GM21447 (cell line): ENCODE measurements around the gene ADM.

ENCODE experiments used
- ATAC-seq: cut with Tn5 transposase; IDR thresholded peaks from one replicate; pipeline ENCODE4 v1.9.1; 2021; ENCODE audit not compliant: unreplicated experiment

ADM gene

DNA sequence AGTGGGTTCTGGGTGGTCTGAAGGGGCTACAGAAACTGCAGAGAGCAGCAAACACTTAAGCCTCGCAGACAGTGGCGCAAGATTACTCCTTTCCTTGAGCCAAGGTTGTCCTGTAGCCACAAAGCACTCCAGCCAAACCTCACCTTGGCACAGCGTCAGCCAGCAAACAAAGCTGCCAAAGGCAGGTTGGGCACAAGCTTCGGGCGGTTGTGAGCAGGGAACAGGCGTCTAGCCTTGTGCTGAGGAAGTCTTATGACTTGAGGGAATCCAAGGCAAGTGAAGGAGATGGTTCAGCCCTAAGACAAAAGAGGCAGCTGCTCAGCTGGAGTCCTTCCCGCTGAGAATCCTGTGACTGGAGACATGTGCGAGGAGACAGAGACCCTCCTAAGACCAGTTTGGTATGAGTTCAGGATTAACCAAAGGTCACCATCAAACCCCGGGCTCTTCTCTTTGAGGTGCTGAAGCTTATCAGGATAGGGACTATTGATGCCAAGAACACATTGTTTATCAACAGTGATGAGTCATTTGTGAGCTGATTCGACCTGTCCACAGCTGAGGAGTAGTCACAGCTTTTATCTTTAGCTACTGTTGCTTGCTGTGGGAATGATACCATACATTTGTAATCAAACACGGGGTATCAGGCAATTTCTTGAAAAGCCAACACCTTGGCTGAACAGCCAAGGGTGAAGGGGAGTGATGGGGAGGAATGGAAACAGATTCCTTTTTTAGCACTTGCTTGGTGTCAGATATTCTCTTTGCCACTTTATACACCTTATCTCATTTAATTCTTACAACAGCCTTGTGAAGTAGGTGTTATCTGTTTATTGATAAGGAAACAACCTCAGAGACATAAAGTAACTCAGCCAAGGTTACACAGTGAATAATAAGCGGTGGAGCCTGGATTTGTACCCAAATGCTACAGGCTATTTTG lies 4.6 kb downstream of the ADM start:
- no peak for ATAC-seq

DNA sequence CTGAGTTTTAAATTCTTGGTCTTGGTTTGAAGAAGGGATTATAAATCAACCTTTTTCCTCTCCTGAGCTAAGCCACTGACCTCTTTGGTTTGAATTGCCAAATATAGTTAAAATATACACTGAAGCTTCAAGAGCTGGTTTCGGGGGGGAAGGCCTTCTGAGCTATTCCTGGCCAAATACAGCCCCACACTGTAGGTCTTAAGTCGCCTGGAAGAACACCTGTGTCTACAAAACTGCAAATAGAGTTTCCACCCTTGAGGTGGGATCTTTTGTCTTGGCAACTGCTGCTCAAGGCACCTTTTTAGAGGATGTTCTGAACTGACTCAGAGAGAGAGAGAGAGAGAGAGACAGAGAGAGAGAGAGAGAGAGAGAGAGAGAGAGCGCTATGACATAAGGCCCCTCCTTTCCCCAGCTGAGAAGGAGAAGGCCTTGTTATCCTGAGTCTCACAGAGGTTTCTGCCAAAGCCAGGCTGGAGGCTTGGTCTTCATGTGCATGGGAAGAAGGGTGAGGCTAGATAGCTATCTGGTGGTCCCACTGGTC lies 5.5 kb downstream of the ADM start:
- ATAC-seq = peak; percentile 23

DNA sequence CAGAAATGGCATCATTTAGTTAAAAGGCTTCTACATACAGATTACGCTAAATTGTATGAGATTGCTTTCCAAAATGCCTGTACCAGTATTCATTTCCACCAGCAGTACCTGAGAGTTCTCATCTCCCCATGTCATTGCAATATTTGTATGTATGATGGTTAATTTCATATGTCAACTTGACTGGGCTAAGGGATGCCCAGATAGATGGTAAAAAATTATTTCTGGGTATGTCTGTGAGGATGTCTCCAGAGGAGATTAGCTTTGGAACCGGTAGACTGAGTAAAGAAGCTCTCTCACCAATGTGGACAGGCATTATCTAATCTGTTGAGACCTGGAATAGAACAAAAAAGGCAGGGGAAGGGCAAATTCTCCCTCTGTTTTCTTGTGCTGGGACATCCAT lies 6.9 kb downstream of the ADM start:
- ATAC-seq = no peak

GRCh38 chr11:10314199-10315072 lies 9.6 kb downstream of the ADM start:
- peak; percentile 48 for ATAC-seq

GRCh38 chr11:10315083-10315482 lies 10.2 kb downstream of the ADM start:
- ATAC-seq = no peak

GRCh38 chr11:10317151-10317755 lies 12.4 kb downstream of the ADM start:
- ATAC-seq = peak; percentile 28

DNA sequence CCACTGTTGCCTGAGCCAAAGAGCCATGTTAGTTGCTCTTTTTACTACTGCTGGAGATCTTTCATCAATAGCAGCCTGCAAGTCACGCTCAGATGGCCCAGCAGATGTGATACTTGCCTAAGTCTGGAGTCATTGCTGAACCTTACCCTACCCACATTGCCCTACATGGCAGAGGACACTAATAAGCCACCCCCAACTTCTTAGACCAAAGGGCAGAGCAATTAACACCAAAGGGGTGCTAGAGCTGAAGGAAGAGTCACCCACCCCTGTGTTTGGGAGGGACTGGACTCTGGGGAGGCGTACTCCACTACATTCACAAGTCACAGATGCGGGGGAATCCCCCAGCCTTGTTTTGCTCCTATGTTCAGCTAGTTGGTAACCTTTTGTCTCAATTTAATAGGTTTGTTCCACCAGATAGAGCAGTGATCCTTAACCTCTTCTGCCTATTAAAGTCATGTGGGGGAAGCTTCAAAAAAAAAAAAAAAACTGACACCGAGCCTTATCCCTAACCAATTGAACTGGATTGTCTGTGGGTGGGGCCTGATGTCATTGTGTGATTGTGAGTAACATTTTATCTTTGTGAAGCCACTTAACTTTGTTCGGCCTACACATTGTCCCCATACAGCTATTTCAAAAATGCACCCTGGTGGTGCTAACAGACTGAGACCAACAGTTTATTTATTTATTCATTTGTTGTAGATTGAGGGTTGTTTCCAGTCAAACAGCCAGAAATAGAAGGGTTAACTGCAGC lies 13.1 kb downstream of the ADM start:
- ATAC-seq = peak; percentile 62

DNA sequence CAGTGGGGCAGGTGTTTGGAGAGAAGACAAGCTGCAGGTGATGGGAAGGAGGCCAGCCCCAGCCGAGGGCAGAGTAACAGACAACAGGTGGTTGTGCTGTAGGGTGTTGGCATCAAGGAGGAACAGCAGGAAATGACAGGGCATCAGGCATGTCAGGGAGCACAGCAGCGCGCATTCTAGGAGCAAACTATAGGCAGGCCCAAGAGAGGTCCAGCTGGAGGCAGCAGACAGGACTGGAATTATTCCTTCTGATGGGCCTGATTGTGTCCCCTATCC lies 13.6 kb downstream of the ADM start:
- no peak for ATAC-seq

GRCh38 chr11:10319702-10320558 lies 15.1 kb downstream of the ADM start:
- ATAC-seq = no peak

DNA sequence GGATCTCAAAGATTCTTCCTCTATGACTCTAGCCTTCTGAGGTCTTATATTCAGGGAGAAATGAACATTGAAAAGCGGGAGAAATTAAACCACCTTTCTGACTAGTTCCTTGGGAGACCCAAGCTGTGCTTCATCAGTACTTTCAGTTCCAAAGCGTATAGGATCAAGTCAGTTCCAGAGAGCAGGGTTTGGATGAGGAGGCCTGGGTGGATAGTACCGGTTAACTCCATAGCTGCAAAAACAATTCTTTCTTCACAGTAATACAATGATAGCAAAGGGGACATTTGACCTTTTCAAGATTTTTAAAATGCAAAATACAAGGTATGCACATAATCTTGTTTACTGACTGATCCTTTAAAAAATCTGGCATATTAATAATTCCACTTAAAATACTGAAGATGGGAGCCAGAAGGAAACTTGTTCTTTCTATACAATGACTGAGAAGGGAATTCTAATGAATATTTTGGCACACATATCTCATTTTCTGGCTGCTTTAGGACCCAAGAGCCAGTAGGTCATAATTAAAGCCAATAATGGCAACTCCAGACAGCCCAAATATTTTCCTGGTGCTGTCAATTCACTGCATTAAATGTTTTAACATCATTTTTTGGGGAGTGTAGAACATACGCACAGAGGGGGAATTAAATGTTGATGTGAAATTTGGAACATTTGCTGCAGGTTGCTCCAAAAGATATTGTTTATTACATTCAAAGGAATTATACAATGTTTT lies 16.0 kb downstream of the ADM start:
- ATAC-seq = no peak

DNA sequence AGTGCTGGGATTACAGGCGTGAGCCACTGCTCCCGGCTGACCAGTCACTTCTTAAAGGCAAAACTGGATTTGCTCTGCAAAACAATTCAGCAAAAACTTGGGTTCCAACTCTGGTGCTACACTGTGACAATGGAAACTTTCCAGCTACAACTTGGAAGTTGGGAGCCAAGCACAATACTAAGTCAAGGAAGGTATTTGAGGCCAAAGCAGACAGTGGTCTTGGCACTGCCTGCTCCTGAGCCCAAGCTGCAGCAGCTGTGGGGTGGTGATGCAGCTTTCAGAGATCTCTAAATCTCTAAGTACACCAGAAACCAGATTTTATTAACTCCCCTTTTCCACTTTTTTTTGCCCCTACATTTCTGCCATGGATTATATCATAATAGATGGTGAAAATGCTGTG lies 17.5 kb downstream of the ADM start:
- no peak for ATAC-seq

GRCh38 chr11:10322830-10323792 lies 18.2 kb downstream of the ADM start:
- ATAC-seq = peak; percentile 58

DNA sequence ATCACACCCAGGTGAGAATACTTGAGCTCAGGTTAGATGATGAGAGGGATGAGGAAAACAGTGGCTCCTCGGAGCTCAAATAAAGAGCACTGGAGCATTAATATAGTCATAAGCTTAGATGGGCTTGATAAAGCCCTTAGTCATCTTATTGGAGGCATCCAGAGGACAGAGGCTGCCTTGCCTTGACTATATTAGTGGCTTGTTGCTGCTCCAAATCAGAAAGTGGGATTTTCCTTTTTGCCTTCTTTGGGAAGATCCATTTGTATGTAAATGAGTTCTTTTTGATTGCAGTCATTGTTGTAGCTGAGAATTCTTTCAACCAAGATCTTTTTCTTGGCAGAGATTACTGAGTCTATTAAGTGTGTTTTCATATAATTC lies 18.9 kb downstream of the ADM start:
- no peak for ATAC-seq

DNA sequence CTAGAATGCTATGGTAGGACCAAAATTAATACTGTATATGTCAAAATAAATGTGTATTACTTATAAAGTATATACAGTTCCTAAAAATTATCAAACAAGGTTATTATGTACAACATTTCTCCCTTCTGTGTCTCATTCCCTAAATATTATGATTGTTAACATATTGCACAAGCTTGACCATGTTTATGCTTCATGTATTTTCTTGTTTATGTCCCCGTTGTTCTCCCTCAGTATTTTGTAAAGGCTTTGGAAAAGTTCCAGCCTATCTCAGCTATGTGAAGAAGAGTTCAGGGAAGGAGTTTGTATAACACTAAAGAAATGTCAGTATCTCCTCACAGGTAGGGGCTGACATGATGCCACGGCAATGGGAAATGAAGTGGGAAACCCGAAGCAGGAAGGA lies 19.6 kb downstream of the ADM start:
- ATAC-seq = no peak

DNA sequence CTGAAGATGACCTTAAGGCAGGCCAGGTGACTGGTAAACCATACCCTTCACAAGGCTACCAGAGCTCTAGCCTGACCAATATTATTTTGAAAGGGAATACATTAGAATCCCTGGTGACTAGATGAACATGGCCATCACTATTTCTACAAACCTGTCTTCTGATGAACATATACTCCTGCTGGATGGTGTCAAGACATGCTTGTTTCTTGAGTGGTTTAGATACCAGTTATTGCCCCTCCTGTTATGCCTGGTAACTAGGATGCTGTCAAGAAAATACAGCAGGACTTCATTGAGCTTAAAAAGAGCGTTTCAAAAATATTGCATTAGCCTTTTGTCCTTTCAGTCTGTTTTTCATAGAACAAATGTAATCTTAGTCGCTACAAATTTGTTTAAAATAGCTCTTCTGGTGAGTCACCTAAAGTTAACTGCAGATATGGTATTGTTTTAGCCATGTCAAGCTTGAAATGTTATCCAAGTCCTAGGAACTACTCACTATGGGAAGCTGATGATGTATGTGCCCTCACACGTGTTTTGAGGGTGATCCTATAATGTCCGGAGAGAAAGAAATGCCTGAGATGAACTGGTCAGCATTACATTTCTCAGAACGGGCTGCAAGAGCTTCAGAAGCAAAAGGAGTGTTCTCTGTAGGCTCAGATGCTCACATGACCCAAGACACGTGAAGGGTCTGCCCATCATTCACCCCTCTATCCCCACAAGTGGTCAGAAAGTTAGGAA lies 20.6 kb downstream of the ADM start:
- no peak for ATAC-seq

GRCh38 chr11:10326012-10326964 lies 21.4 kb downstream of the ADM start:
- no peak for ATAC-seq
